Inferior parietal cortex (tissue), 1 donor: ENCODE results near the gene INTS1.
"Not testable (repeated sequence)": the region's sequence is repeated elsewhere in the genome, so short reads cannot be mapped to it uniquely, and the experiment has no call there.

Experiments
- DNase-seq: peaks from one replicate; pipeline ENCODE4 v3.0.0-alpha.2; 2016; ENCODE audit errors: extremely low spot score

Gene INTS1

GRCh38 chr7:1529383-1530116, 25.4 kb upstream of the INTS1 start:
- no peak for DNase-seq

DNA sequence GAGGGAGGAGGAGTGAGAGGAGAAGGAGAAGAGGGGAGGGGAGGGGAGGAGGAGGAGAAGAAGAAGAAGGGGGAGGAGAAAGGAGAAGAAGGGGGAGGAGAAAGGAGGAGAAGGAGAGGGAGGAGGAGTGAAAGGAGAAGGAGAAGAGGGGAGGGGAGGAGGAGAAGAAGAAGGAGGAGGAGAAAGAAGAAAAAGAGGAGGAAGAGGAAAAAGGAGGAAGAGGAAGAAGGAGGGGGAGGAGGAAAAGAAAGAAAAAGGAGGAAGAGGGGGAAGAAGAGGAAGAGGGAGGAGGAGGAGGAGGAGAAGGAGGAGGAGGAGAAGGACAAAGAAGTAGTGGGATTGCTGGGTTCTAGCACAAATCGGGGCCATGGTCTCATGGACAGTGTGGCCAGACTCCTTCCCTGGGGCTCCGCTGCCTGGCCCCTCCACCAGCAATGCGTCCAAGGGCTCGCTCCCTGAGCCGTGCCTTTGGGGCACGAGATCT, 22.1 kb upstream of the INTS1 start:
- no peak for DNase-seq

GRCh38 chr7:1525409-1525808, 21.2 kb upstream of the INTS1 start:
- no peak for DNase-seq

GRCh38 chr7:1523844-1524243, 19.7 kb upstream of the INTS1 start:
- DNase-seq: no peak

GRCh38 chr7:1523208-1523607, 19.0 kb upstream of the INTS1 start:
- no peak for DNase-seq

DNA sequence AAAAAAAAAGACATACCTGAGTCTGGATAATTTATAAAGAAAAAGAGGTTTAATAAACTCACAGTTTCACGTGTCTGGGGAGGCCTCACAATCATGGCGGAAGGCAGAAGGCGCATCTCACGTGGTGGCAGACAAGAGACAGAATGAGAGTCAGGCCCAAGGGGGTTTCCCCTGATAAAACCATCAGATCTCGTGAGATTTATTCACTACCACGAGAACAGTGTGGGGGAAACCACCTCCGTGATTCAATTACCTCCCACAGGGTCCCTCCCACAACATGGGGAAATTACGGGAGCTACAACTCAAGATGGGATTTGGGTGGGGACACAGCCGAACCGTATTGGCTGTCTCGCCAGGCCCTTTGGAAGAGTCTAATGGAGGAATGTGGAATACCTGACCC, 17.3 kb upstream of the INTS1 start:
- no peak for DNase-seq

DNA sequence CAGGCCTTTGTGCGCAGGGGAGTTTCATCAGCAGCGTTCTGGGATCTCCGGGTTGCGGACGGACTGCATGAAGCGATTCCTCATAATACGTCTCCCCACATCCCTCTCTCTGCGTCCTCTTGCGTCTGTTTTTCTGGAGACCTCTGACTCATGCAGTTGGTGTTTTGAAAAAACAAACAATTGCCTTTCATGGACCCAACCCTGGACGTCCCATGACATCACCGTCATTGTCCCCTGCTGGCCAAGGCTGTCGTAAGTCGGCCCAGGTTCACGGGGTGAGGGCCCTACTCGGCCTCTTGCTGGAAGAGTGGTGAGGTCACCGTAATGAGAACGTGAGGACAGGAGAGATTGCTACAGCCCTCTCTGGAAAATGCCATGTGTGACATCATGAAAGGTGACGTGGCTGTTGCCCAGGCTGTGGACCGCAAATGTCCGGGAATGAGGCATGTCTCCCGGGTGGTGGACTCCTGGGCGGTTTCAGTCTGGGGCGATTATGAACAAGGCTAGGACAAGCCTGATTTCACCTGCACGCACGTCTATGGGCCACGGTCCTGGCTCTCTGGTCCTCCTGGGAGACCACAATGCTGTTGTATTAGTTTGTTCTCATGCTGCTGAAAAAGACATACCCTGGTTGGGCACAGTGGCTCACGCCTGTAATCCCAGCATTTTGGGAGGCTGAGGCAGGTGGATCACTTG, 16.5 kb upstream of the INTS1 start:
- DNase-seq: no peak

GRCh38 chr7:1519322-1519922, 15.2 kb upstream of the INTS1 start:
- DNase-seq: not testable (repeated sequence)

DNA sequence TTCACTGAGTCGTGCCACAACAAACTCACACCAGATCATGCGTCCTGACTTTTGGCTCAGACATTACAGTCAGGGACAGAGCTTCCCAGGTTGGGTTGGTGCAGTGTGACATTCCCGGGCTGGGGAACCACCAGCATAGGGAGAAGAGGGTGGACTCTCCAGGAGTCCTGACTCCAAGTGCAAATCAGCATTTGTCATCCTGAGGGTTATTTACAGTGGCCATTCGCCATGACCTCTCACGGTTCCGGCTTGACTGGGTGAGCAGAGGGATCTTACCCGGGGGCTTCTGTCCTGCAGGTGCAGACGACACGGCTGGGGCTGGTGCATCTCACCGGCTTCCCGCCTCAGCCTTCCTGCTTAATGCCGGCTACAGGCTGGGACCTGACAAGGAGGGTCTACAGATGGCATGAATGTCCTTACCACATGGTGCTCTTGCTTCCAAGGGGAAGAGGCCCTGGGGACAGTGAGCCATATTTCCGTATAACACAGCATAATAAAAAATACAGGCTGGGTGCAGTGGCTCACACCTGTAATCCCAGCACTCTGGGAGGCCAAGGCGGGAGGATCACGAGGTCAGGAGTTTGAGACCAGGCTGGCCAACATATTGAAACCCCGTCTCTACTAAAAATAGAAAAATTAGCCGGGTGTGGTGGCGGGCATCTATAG, 12.5 kb upstream of the INTS1 start:
- DNase-seq: no peak

GRCh38 chr7:1515509-1515967, 11.3 kb upstream of the INTS1 start:
- DNase-seq: not testable (repeated sequence)

GRCh38 chr7:1514995-1515401, 10.8 kb upstream of the INTS1 start:
- DNase-seq: no peak

- DNase-seq: no peak
Observed at GRCh38 chr7:1514407-1514806, 10.2 kb upstream of the INTS1 start.

GRCh38 chr7:1513657-1514095, 9.5 kb upstream of the INTS1 start:
- DNase-seq: peak; percentile 39

DNA sequence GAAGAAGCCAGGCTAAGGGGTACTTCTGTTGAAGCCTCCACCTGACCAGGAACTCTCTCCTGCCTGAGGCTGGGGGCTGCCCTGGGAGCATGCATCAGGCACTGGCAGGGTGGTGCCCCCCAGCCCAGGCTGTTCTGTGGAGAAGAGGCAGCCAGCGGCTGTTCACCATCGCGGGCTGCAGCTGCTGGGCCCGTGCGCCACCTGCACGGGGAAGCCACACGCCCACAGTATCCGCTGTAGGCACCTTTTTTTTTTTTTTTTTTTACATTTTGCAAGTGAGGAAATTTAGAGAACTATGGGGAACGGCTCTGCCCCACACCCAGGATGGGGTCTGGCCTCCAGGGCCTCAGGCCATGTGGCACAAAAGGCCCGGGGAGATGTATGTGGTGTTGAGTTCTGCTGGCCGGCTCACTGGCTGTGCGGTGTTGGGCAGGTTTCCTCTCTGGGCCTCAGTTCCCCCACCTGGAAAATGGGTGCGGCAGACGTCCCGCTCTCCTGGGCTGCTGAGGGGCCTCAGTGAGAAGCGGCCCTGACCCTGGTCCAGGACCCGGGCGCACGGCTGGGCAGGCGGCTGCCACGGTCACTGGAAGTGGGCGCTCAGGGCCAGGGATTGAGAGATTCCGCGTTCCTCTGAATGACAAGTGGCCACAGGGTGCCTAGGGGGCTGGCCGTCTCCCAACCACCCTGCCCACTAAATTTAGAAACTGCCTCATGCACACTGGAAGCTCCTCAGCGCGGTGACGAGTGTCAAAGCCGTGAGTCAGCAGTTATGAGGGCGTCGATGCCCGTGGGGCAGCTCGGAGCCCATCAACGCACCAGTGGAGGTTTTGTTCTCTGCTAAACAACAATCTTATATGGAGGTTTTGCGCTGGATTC, 8.8 kb upstream of the INTS1 start:
- peak; percentile 48 for DNase-seq

GRCh38 chr7:1511444-1512422, 7.5 kb upstream of the INTS1 start:
- DNase-seq: no peak

GRCh38 chr7:1510780-1511154, 6.6 kb upstream of the INTS1 start:
- DNase-seq: no peak

DNA sequence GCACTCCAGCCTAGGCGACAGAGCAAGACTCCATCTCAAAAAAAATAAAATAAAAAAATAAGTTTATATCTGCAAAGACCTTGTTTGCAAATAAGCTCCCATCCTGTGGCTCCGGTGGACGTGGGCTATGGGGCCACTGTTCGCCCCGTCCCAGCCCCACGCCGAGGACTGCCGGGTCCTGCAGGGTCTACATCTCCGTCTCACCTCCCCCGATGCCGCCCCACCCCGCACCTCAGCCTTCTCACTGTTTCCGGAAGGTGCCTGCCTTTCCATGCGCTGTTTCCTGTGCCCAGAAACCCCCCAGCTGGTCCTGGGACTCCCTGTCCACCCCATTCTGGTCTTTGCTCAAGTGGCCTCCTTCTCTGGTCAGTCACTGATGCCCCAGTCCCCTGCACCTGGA, 5.0 kb upstream of the INTS1 start:
- DNase-seq: no peak

DNA sequence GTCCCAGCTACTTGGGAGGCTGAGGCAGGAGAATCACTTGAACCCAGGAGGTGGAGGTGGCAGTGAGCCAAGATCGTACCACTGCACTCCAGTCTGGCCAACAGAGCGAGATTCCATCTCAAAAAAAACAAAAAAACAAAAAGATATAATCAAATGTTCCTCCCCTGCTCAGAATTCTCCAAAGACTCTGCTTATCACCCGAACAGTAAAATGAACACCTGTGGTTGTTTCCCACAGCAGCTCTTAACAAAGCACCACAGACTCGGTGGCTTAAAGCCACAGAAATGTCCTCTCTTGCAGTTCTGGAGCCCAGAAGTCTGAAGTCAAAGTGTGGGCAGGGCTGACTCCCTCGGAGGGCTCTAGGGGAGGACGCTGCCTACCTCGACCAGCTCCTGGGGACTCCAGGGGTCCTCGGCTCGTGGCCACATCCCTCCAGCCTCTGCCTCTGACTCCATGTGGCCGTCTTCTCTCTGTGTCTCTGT, 4.1 kb upstream of the INTS1 start:
- DNase-seq: no peak

DNA sequence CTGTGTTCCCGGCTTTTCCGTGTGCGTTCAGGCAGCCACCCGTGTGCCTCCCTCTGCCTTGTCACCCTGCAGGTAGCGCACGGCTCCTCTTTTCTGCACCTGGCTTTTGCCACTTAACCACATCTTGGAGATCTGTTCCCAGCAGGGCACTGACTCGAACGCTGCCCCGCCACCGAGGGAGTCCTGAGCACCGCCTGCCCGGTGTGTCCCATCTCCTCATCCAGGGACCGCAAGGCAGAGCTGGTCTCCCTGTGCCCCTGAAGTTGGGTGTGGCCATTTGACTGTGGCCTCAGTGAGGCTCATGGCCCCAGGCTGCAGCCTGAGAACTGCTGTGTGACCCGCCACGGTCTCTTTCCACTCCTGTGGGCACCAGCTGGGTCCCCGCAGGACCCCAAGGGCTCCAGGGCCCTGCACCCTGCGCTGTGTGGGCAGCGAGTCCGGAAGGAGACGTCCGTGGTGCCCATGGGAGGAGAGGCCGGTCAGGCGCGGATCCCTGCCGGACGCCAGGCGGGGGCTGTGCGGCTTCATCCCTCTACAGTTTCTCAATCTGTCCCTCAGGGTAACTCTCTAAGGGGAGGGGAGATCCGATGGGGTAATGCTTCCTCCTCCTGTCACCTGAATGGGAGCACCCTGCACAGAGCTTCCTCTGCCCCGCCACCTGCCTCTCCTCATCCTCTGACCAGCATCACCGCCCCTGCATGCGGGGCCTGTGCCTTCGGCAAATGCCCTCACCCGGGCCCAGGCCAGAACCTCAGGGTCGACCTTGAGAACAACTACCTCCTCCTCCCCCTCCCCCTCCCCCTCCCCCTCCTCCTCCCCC, 1.8 kb upstream of the INTS1 start:
- no peak for DNase-seq
